Tibial artery (tissue), 4 donors: ENCODE data around the gene C4A.

ENCODE experiments used
- DNase-seq, 2 donors: peaks; one replicate each; pipeline ENCODE4 v3.0.0-alpha.2; 2019
- H3K27ac ChIP-seq, 2 donors: fragments of 200-600 bp; sonication (generic) in 1 of 2; 1 replicate in 1 of 2; 2 replicates in 1 of 2; pipeline ENCODE4 v1.5.1; 2018 to 2019; ENCODE audit warnings: mild to moderate bottlenecking in 1 of 2
- H3K27me3 ChIP-seq, 2 donors: fragments of 200-600 bp; sonication (generic) in 1 of 2; one replicate each; pipeline versions ENCODE4 v1.5.1 to v1.6.0; 2016 to 2019
- H3K36me3 ChIP-seq, 3 donors: fragments of 200-600 bp; sonication (generic) in 2 of 3; one replicate each; pipeline ENCODE4 v1.5.1; 2016 to 2019; ENCODE audit warnings: mild to moderate bottlenecking in 2 of 3
- H3K4me1 ChIP-seq, 4 donors: fragments of 200-600 bp; sonication (generic) in 2 of 4; 1 replicate in 3 of 4; 2 replicates in 1 of 4; pipeline ENCODE4 v1.5.1; 2016 to 2019
- H3K4me3 ChIP-seq, 2 donors: fragments of 200-600 bp; sonication (generic) in 1 of 2; 1 replicate in 1 of 2; 2 replicates in 1 of 2; pipeline ENCODE4 v1.5.1; 2018 to 2019; ENCODE audit warnings: mild to moderate bottlenecking in 2 of 2
- H3K9me3 ChIP-seq, 3 donors: fragments of 200-600 bp; sonication (generic) in 1 of 3; one replicate each; pipeline ENCODE4 v1.5.1; 2016 to 2019
- intact Hi-C: fragments of 100-400 bp; cut with DNase I; formaldehyde crosslinking; loops from one replicate; pipeline ENCODE4 v1.15.0; 2023; ENCODE audit warnings: low total_unique reads
- TF ChIP-seq, protein P1 (sequence below), 2 experiments: fragments of 200-600 bp in 1 of 2; fragments of 450-650 bp in 1 of 2; IDR thresholded peaks; one replicate each; pipeline ENCODE4 v1.5.1; 2017 to 2019; ENCODE audit warnings: antibody characterized with exemption in 2 of 2, mild to moderate bottlenecking in 1 of 2, moderate library complexity in 1 of 2

Gene C4A

DNA sequence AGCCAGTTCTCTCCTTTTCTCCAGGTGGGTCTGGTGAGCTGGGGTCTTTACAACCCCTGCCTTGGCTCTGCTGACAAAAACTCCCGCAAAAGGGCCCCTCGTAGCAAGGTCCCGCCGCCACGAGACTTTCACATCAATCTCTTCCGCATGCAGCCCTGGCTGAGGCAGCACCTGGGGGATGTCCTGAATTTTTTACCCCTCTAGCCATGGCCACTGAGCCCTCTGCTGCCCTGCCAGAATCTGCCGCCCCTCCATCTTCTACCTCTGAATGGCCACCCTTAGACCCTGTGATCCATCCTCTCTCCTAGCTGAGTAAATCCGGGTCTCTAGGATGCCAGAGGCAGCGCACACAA is 36.7 kb upstream of the C4A start:
- intact Hi-C loops, result no loop called here
- Histone ChIP-seq H3K4me3 (peak overlapping the region; percentile 36 to 52), H3K27ac (peak overlapping the region; percentile 90 to 92)

DNA sequence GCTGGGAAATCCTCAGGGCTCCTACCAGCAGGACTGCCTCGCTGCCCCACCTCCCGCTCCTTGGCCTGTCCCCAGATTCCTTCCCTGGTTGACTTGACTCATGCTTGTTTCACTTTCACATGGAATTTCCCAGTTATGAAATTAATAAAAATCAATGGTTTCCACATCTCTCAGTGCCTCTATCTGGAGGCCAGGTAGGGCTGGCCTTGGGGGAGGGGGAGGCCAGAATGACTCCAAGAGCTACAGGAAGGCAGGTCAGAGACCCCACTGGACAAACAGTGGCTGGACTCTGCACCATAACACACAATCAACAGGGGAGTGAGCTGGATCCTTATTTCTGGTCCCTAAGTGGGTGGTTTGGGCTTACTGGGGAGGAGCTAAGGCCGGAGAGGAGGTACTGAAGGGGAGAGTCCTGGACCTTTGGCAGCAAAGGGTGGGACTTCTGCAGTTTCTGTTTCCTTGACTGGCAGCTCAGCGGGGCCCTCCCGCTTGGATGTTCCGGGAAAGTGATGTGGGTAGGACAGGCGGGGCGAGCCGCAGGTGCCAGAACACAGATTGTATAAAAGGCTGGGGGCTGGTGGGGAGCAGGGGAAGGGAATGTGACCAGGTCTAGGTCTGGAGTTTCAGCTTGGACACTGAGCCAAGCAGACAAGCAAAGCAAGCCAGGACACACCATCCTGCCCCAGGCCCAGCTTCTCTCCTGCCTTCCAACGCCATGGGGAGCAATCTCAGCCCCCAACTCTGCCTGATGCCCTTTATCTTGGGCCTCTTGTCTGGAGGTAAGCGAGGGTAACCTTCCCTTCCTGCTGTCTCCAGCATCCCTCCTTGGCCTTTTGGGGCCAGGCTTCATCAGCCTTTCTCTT is 36.1 kb upstream of the C4A start, which contains the start of gene CFB:
Gene CFB (plus strand): TSS at position 589 of the 863 bp plus-strand sequence. CDS start 127 bp downstream, at position 716.
- TF ChIP-seq, protein P1, sequence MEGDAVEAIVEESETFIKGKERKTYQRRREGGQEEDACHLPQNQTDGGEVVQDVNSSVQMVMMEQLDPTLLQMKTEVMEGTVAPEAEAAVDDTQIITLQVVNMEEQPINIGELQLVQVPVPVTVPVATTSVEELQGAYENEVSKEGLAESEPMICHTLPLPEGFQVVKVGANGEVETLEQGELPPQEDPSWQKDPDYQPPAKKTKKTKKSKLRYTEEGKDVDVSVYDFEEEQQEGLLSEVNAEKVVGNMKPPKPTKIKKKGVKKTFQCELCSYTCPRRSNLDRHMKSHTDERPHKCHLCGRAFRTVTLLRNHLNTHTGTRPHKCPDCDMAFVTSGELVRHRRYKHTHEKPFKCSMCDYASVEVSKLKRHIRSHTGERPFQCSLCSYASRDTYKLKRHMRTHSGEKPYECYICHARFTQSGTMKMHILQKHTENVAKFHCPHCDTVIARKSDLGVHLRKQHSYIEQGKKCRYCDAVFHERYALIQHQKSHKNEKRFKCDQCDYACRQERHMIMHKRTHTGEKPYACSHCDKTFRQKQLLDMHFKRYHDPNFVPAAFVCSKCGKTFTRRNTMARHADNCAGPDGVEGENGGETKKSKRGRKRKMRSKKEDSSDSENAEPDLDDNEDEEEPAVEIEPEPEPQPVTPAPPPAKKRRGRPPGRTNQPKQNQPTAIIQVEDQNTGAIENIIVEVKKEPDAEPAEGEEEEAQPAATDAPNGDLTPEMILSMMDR (IDR thresholded peaks at IDR 0.05), result no peak
- H3K27me3 ChIP-seq, result no peaks in the 10 kb centered on the region
- peaks cover 0 to 4% (median 0%) of the 10 kb centered on the region in 3 donors for H3K36me3 ChIP-seq
- peaks cover 0 to 27% (median 21%) of the 10 kb centered on the region in 4 donors for H3K4me1 ChIP-seq
- peak within 1 kb of the TSS; percentile 90 to 92 for H3K27ac ChIP-seq
- intact Hi-C loops, result no loop called here
- DNase-seq, result peak; percentile 91 to 93
- H3K4me3 ChIP-seq, result peak within 1 kb of the TSS; percentile 36 to 52
- H3K9me3 ChIP-seq, result no peaks in the 10 kb centered on the region

More for the DNA sequence above, 36.7 kb upstream of the C4A start:
- Histone ChIP-seq H3K36me3 (no peaks in the 10 kb centered on the region), H3K27me3 (no peaks in the 10 kb centered on the region), H3K9me3 (no peaks in the 10 kb centered on the region), H3K4me1 (peaks cover 0 to 27% (median 21%) of the 10 kb centered on the region in 4 donors)
- TF ChIP-seq, protein P1 (IDR thresholded peaks at IDR 0.05), result no peak
- no peak for DNase-seq

DNA sequence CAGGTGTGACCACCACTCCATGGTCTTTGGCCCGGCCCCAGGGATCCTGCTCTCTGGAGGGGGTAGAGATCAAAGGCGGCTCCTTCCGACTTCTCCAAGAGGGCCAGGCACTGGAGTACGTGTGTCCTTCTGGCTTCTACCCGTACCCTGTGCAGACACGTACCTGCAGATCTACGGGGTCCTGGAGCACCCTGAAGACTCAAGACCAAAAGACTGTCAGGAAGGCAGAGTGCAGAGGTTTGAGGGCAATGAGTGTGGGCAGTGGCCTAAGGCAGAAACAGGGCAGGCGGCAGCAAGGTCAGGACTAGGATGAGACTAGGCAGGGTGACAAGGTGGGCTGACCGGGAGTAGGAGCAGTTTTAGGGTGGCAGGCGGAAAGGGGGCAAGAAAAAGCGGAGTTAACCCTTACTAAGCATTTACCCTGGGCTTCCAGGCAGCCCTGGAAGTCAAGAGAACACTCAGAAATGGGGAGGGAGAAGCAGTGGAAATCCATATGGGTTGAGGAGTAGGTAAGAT is 35.4 kb upstream of the C4A start:
- Histone ChIP-seq H3K27ac (peak overlapping the region; percentile 90 to 92), H3K4me3 (peak overlapping the region; percentile 36 to 52), H3K4me1 (peaks cover 0 to 27% (median 21%) of the 10 kb centered on the region in 4 donors), H3K27me3 (no peaks in the 10 kb centered on the region), H3K36me3 (peaks cover 0 to 11% (median 2%) of the 10 kb centered on the region in 3 donors), H3K9me3 (no peaks in the 10 kb centered on the region)
- intact Hi-C loops, result no loop called here
- TF ChIP-seq, protein P1 (IDR thresholded peaks at IDR 0.05), result no peak
- DNase-seq, result no peak

DNA sequence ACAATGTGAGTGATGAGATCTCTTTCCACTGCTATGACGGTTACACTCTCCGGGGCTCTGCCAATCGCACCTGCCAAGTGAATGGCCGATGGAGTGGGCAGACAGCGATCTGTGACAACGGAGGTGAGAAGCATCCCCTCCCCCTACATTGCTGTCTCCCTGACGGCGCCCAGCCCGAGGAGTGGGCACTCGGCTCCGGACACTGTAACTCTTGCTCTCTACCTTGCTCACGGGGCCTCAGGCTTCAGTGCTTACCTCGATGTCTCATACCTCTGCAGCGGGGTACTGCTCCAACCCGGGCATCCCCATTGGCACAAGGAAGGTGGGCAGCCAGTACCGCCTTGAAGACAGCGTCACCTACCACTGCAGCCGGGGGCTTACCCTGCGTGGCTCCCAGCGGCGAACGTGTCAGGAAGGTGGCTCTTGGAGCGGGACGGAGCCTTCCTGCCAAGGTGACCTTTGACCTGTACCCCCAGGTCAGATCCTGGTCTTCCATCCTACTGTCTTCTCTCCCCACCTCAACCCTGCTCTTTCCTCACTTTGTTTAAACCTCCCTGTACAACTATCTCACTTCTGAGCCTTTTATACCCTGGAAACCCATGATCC is 34.7 kb upstream of the C4A start:
- no peak overlapping the region for H3K4me3 ChIP-seq
- H3K27ac ChIP-seq, result no peak overlapping the region
- H3K27me3 ChIP-seq, result no peaks in the 10 kb centered on the region
- TF ChIP-seq, protein P1 (IDR thresholded peaks at IDR 0.05), result no peak
- H3K9me3 ChIP-seq, result no peaks in the 10 kb centered on the region
- intact Hi-C loops, result no loop called here
- peaks cover 0 to 27% (median 21%) of the 10 kb centered on the region in 4 donors for H3K4me1 ChIP-seq
- no peak for DNase-seq
- peaks cover 6 to 18% (median 7%) of the 10 kb centered on the region in 3 donors for H3K36me3 ChIP-seq

DNA sequence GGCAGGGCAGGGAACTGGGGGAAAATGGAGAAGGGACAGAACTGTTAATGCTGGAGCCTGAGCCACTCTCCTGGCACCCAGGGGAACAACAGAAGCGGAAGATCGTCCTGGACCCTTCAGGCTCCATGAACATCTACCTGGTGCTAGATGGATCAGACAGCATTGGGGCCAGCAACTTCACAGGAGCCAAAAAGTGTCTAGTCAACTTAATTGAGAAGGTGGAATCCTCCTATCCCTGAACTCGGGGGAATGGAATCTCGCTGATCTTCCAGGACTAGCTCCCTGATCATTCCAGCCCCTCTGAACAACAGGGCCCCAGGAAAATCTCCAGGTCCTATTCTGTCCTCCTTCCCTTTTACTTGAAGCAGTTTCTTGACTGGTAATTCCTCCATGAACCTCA is 34.0 kb upstream of the C4A start:
- Histone ChIP-seq H3K4me3 (no peak overlapping the region), H3K27me3 (no peaks in the 10 kb centered on the region), H3K9me3 (no peaks in the 10 kb centered on the region), H3K27ac (no peak overlapping the region), H3K4me1 (peaks cover 0 to 27% (median 21%) of the 10 kb centered on the region in 4 donors), H3K36me3 (peaks cover 8 to 25% (median 13%) of the 10 kb centered on the region in 3 donors)
- TF ChIP-seq, protein P1 (IDR thresholded peaks at IDR 0.05), result no peak
- DNase-seq, result no peak
- intact Hi-C loops, result no loop called here
